ENCODE measurements around the gene GNB5. TPM values are rescaled to one million over a fixed set of nuclear protein-coding genes. Genes with fewer than 3 reads are reported as not detected.

GNB5 gene
- total and polyA plus RNA-seq, 8 donors, result 11.3 to 18.9 (median 14.5) TPM

- Histone ChIP-seq H3K4me3 (no peak overlapping the region), H3K27ac (no peak overlapping the region), H3K36me3 (peaks cover 0 to 37% of the 10 kb centered on the region in 2 donors), H3K27me3 (no peaks in the 10 kb centered on the region), H3K4me1 (no peaks in the 10 kb centered on the region), H3K9me3 (no peaks in the 10 kb centered on the region)
- DNase-seq (no peak), ATAC-seq (no peak)
- TF ChIP-seq CTCF (IDR thresholded peaks at IDR 0.05), result no peak
- intact Hi-C loops (cut with DNase I), result no loop called here
Measured at GRCh38 chr15:52066842-52067544, 124.2 kb downstream of the GNB5 start.

Other genes with a start within 250 kb of the GNB5 start
- gene LEO1, start 219.6 kb downstream of the GNB5 start, total RNA-seq, result 10 to 100 TPM; 14.3 to 16.6 TPM
- 10 to 100 TPM; 29.7 to 34.3 (median 31.1) TPM for gene LEO1, start 219.6 kb downstream of the GNB5 start, polyA plus RNA-seq (ENCODE audit: insufficient read length in 6 of 6)
- 10 to 100 TPM; 25.1 to 35.8 TPM for gene MAPK6, start 172.2 kb downstream of the GNB5 start, total RNA-seq
- 10 to 100 TPM; 24.6 to 29.6 (median 26.4) TPM for gene MAPK6, start 172.2 kb downstream of the GNB5 start, polyA plus RNA-seq (ENCODE audit: insufficient read length in 6 of 6)
- under 1 TPM in 1 of 2 donors, not detected in 1; 0.20 TPM for gene BCL2L10, start 78.6 kb downstream of the GNB5 start, total RNA-seq
- under 1 TPM in 5 of 6 donors, not detected in 1; 0.14 to 0.30 (median 0.22) TPM for gene BCL2L10, start 78.6 kb downstream of the GNB5 start, polyA plus RNA-seq (ENCODE audit: insufficient read length in 6 of 6)
- 10 to 100 TPM; 78.3 to 89.2 TPM for gene MYO5C, start 104.4 kb upstream of the GNB5 start, total RNA-seq
- 10 to 100 TPM; 29.7 to 40.8 (median 35.3) TPM for gene MYO5C, start 104.4 kb upstream of the GNB5 start, polyA plus RNA-seq (ENCODE audit: insufficient read length in 6 of 6)